NCI-H2196 treated with DMSO at 0.1 percent for 48 hours (cell line): ENCODE measurements around the gene PRDM16.

Experiments
- DNase-seq: peaks from one replicate; lab custom pipeline; 2025; ENCODE audit not compliant: unreplicated experiment; lab: John Stamatoyannopoulos, UW

PRDM16 gene

DNA sequence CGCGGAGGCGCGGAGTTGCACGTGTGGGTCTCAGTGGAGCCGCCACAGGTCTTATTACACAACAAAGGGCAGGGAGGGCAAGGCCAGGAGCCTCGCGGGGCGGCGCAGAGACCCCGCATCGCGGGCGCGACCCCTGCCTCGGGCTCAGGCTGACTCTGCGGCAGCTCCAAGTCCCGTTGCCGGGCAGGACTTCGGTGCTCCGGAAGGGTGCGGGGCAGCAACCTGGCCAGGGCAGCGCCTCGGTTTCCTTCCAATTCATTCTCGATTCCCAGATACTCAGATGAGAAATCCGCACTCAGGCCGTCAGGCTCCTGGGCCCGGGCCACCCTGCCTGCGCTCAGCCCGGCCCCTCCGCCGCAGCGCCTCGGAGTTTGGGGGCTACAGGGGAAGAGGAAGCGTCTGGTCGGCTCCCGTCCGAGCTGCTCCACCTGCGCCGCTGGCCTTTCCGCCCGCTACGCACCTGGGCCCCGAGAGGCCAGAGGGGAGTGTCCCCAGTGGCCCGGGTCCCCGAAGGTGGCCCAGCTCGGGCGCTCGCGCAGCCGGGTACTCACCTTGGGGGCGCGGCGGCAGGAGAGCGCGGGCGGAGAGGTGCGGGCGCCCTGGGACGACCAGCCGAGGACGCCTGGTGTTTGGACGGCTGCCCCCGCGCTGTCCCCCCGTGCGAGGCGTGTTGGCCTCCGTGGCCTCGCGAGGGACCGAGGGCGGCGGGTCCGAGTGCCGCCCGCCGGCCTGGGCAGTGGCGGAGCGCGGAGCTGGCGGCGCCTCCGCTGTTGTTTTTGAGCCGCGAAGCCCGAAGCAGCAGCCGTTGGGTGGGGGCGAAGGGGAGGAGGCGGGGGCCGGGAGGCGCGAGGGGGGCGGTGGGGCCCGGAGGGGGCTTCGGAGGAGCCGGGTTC, 1.1 kb upstream of the PRDM16 start:
- no peak for DNase-seq

- peak; percentile 30 for DNase-seq
These were observed 697 bp downstream of the PRDM16 start for GRCh38 chr1:3069491-3070308.

DNA sequence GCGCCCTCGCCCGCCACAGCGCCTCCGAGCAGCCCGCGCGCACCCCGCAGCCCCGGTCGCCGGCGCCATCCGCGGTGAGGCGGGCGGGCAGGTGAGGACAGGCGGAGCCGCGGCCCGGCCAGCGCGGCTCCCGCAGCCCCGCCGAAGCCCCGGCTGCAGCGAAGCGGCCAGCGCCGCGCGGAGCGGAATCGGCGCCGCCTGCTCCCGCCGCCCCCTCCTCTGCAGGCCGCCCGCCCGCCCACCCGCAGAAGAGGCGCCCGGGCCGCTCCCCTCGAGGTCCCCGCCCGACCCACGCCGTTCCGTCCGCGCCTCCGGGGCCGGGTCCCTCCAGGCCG, 1.3 kb downstream of the PRDM16 start:
- DNase-seq, result no peak

- DNase-seq, result no peak
These were observed 1.9 kb downstream of the PRDM16 start for GRCh38 chr1:3070644-3071564.

DNA sequence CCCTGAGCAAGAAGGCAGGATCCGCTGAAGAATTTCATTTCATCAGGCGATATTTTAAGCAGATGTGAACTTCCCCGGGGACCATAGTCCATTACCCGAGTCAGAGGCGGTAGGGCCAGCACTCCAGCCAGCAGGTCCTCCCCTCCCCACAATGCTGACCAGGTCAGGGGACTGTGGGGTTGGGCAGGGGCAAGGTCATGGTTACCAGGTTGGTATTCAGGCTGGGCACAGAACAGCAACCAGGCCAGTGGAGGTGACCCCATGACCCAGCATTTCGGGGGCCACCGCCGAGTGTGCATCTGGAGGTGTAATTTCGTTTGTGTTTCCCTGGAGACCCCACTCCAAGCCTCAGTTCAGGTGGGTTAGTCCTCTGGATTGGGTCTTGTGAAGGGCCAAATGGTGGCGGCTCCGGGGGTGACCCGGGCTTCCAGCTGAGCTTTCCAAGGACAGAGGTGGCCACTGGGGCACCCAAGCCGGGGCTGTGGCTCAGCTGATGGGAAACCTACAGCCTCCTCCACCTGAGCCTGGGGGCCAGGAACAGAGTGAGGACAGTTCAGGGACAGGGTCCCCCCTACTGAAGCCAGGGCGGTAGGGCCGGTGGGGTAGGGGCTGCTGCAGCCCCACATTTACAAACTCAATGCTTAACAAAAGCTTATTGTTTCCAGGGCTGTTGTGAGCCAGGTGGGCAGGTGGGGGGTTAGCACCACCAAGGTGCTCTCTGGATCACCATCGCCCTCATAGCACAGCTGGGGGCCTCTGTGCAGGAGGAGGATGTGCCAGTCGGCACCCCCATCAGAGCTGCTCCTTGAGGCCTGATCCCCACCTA, 2.8 kb downstream of the PRDM16 start:
- no peak for DNase-seq

DNA sequence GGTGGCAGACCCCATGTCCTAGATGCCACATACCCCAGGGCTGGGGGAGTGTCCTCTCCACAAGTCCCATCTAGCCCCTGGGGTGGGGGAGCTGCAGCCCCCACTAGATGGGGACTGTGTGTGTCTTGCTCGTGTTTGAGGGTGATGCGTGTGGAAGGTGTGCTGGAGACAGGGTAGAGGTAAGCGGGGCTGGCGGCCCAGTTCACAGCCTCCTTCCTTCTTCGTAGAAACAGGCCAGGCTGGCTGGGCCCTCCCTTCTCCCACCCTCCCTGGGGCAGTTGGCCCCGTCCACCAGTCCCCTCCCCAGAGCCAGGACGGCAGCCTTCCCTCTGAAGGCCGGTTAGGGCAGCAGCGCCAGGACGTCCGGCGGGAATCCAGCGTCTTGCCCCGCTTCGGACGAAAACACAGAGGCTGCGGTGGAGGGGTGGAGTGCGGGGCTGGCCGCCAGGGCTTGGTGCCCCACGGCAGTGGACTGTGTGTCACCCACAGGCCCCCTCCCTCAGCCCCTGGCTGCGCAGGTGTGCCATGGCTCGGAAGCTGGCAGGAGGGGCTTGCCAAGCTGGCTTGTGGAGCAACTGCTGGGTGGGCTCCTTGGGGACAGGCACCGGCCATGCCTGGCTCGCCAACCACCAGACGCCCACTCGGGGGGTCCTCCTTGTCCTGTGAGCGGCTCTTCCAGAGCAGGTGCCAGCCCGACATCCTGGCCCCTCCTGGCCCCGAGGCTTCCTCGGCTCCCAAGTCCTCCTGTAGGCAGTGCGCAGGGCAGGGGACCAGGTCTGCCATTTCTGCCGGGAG, 3.6 kb downstream of the PRDM16 start:
- DNase-seq, result no peak

DNA sequence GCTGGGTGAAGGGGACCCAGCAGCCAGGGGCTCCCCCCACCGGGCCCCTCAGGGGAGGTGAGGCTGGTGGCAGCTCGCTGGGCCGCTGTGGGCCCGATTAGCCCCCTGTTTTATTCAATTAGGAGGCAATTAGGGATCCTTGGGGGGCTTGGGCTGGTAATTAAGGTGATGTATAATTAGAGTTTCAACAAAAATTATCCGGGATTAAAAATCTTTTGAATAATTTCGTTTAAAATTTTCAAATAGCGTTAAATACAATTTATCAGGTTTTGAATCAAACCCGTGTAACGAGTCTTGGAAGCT, 4.1 kb downstream of the PRDM16 start:
- no peak for DNase-seq

GRCh38 chr1:3073489-3074296, 4.7 kb downstream of the PRDM16 start:
- no peak for DNase-seq

GRCh38 chr1:3074297-3074741, 5.3 kb downstream of the PRDM16 start:
- no peak for DNase-seq

GRCh38 chr1:3074800-3075199, 5.8 kb downstream of the PRDM16 start:
- no peak for DNase-seq

DNA sequence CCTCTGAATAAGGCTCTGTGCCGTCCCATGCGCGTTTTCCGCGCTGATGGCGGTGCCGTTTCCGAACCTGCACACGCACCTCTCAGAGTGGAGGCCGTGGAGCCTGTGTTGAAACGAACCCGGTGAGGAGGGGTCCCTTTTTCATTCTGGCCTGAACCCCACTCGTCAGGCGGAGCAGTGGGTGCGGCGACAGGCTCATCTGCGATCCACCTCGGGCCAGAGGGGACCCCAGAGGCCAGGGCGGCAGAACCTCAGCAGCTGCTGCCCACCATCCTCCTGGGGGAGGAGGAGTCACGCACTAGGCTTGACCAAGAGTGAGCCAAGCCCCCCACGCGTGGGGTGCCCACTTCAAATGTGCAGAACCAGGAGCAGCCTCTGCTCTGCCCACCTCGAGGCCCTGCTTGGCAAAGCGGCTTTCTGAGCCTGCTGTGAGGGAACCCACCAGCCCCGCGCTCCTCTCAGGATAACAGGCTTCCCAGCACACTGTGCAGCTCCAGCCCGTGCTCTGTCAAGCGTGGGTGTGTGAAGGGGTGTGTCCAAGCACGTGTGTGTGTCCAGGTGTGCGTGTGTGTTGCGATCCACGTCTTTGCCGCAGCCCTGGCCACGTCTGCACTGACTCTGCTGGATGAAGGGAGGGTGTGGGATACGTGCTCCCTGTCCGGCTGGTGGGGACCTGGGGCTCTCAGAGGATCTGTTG, 6.8 kb downstream of the PRDM16 start:
- DNase-seq, result no peak

- DNase-seq, result no peak
These were observed 7.3 kb downstream of the PRDM16 start for GRCh38 chr1:3076363-3076740.

DNA sequence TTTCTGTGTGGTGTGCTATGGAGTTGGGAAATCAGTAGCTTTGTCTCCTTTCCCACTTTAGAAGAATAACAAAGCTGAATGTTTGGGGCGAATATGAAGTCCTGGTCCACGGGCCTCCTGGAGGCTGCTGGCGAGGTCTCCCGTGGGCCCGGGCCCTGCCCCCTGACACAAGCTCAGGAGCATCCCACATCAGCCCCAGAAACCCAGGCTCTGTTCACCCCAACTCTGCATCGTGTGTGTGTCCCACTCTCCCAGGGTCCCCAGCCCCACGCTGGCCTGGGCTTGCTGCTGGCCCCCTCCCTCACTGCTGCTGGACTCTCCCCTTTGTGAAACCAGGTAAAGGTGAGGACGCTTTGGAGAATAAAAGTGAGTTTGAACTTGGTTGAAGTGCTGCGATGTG, 8.1 kb downstream of the PRDM16 start:
- no peak for DNase-seq

DNA sequence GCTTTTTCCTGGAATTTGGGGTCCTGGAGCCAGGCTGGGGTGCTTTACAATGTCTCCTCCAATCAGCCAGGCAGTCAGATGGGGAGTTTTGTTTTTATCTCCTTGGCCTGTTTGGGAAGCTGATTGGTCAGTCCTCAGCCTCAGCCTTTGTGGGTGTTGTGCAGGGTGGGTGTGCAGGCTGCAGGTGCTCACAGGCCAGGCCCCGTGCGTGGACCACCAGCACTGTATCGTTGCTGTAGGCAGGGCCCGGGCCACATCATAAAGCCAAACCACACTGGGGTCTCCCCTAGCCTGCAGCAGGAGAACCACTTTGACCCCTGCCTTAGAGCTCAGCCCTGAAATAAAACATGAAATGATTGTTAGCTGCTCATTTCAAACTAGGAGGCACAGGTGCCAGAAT, 8.6 kb downstream of the PRDM16 start:
- no peak for DNase-seq

GRCh38 chr1:3078430-3078861, 9.4 kb downstream of the PRDM16 start:
- no peak for DNase-seq

- no peak for DNase-seq
These were observed 9.9 kb downstream of the PRDM16 start for GRCh38 chr1:3078871-3079270.

DNA sequence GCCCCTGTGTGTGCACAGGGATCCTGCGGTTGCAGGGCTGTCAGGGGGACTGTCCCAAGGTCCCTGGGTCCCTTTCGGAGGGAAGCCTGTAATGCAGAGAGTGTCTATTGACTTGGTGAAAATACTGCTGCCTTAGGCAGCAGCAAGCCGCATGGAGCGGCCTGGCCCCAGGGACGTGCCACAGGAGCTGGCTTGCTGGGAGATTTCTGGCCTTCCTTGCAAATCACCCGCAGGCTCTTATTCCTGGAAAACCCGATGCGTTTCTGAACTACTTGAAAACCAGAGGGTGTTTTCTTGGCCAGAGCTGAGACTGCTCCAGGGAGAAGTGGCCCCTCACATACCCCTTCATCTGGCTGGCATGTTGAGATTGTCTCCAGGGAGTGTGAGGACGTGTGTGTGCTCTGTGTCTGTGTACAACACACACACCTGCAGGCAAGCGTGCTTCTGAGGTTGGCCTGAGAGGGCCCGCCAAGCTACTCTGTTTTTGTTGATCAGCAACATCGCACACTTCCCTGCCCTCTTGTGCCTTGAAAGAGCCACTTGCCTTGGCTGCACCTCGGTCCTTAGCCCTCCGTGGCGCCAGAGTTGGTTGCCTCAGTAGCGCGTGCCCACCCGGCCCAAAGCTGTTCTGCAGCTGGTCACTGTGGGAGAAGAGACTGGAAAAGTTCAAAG, 10.5 kb downstream of the PRDM16 start:
- DNase-seq, result no peak
